ENCODE results near the gene CD19.
"Not testable (repeated sequence)": the region's sequence is repeated elsewhere in the genome, so short reads cannot be mapped to it uniquely, and the experiment has no call there.

Gene CD19

DNA sequence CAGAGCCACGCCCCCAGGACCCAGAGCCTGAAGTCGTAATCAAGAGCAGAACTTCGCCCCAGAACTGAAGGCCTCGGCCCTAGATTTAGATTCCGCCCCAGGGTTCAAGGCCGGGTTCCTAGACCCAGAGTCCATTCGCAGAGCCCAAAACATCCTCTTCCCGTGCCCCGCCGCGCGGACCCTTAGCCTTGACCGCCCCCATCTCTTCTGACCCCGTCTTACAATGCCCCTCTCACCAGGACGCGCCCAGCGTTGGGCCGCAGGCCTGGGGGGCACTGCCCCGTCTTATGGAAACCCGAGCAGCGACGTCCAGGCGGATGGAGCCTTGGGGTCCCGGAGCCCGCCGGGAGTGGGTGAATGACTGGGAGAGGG lies 5.0 kb downstream of the CD19 start:
- no peak for DNase-seq (ENCODE audit: low read depth)

- DNase-seq (ENCODE audit: low read depth), result no peak
Observed at GRCh38 chr16:28937222-28937876, 5.6 kb downstream of the CD19 start.

GRCh38 chr16:28938721-28939120 lies 7.0 kb downstream of the CD19 start:
- no peak for DNase-seq (ENCODE audit: low read depth)

DNA sequence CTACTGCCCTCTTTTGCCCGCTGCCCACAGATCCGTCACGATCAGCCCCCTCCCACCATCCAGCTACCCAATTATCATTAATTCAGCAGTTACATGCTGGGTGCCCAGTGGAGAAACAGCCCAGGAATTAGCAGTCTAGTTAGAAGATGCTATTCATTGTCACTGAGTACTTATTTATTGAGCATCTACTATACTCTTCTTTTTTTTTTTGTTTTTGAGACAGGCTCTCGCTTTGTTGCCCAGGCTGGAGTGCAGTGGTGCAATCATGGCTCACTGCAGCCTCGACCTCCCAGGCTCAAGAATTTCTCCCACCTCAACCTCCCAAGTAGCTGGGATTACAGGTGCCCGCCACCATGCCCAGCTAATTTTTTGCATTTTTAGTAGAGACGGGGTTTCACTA lies 8.1 kb downstream of the CD19 start:
- not testable (repeated sequence) for DNase-seq (ENCODE audit: low read depth)

- no peak for DNase-seq (ENCODE audit: low read depth)
Observed at GRCh38 chr16:28943281-28943680, 11.5 kb downstream of the CD19 start.

- DNase-seq (ENCODE audit: low read depth), result no peak
Observed at GRCh38 chr16:28946681-28947080, 14.9 kb downstream of the CD19 start.

- peak; percentile 100 for DNase-seq (ENCODE audit: low read depth)
Observed at GRCh38 chr16:28950648-28951409, 19.1 kb downstream of the CD19 start, which contains the start of gene NFATC2IP. TSS of gene NFATC2IP (plus strand) at chr16:28950937. CDS start at chr16:28951012, 75 bp downstream.

- DNase-seq (ENCODE audit: low read depth), result no peak
Observed at GRCh38 chr16:28951410-28951943, 19.7 kb downstream of the CD19 start.

DNA sequence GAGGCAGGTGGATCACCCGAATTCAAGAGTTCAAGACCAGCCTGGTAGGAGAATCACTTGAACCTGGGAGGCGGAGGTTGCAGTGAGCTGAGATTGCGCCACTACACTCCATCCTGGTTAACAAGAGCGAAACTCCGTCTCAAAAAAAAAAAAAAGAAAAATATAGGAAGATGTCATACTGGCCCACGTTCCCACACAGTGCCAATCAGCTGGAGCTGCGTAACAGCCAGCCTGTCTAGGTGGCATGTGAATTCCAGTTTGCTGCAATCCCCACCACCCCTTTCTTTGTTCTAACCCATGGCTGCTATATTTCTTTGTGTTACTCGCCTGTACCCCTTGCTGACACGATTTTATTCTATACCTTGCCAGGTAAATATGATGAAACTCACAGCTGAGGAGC lies 26.4 kb downstream of the CD19 start:
- no peak for DNase-seq (ENCODE audit: low read depth)

GRCh38 chr16:28958836-28959235 lies 27.1 kb downstream of the CD19 start:
- DNase-seq (ENCODE audit: low read depth), result no peak

DNA sequence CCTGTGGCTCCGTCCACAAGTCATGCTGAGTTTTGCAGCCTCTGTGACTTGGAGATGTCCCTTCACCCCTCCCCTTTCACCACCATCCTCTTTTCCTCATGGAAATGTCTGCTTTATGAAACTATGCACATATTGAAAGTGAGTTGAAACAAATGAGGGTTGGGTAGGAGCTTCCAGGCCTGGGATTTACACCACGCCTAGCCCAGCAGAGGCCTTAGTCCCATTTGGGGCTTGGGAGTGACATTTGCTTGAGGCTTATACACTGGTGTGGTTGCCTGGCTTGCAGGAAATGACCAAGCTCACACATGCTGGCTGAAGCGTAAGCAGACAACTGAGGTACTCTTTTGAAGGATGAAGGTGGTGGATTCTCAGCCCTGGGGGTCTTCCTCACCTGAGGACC lies 32.3 kb downstream of the CD19 start:
- DNase-seq (ENCODE audit: low read depth), result no peak

DNA sequence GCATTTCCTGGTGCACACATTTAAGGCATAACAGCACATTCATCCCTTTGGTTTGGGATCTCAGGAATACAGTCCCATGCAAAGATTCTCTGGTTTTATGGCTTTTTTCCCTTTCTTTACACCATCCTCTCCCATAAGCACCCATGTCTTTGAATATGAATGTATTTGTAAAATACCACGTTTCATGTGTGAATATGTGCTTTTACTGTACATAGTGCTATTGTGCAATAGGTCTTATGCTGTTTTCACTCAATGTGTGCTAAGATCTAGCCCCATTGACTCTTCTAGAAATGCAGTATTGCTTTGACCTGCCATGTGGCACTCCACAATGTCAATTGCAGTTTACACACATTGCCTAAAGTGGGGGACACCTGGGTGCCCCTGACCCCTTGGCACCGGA lies 32.7 kb downstream of the CD19 start:
- DNase-seq (ENCODE audit: low read depth), result no peak

DNA sequence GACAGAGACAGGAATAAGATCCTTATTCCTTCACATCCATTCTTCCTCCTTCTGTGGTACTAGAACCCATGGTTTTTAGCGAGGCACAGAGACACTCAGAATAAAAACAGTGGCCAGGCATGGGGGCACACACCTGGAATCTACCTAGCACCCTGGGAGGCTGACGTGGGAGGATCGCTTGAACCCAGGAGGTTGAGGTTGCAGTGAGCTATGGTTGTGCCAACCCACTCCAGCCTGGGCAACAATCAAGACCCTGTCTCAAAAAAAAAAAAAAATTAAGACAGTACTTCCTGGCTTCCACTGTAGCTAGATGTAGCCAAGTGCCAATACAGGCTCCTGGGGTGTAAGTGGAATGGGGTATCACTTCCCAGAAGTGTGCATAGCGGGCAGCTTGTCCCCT lies 35.4 kb downstream of the CD19 start:
- DNase-seq (ENCODE audit: low read depth), result no peak

DNA sequence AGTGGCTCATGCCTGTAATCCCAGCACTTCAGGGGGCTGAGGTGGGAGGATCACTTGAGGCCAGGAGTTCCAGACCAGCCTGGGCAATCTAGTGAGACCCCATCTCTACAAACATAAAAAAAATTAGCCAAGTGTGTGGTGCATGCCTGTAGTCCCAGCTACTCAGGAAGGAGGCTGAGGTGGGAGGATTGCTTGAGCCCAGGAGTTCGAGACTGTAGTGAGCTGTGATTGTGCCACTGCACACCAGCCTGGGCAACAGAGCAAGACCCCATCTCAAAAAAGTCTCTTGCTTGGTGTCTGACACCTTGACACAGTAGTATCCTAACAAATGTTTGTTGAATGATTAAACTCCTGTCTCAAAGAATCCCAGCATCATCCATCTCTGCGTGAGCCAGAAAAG lies 37.9 kb downstream of the CD19 start:
- not testable (repeated sequence) for DNase-seq (ENCODE audit: low read depth)

DNA sequence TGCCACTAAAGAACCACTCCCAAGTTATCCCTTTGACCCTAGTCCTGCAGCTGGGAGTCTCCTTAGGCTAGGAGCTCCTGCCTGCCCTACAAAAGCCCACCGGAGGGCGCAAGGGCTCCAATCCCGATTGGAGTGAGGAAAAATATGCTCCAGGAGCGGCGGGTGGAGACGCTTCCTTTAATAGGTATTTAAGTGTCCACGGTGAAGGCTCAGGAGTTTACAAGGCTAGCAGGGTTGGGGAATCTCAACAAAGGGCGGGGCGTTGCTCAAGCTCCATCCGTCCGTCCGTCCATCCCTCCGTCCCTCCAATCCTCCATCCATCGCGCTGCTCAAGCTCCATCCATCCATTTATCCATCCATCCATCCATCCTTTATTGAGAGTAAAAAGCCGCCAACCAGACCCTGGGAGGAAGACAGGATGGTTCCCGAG lies 42.3 kb downstream of the CD19 start:
- no peak for DNase-seq (ENCODE audit: low read depth)

GRCh38 chr16:28974437-28975157 lies 42.8 kb downstream of the CD19 start, which contains the start of gene SPNS1:
TSS of gene SPNS1 (plus strand) at chr16:28974778. CDS start at chr16:28975152, 374 bp downstream.
- peak; percentile 87 for DNase-seq (ENCODE audit: low read depth)

DNA sequence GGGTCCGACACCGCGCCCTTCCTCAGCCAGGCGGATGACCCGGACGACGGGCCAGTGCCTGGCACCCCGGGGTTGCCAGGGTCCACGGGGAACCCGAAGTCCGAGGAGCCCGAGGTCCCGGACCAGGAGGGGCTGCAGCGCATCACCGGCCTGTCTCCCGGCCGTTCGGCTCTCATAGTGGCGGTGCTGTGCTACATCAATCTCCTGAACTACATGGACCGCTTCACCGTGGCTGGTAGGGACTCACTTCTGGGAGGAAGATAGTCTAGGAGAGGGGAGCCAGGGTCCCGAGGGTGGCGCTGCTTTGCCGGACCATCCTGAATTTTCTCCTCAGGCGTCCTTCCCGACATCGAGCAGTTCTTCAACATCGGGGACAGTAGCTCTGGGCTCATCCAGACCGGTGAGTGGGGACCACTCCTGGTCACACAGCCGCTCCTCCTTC lies 43.4 kb downstream of the CD19 start:
- DNase-seq (ENCODE audit: low read depth), result no peak

DNA sequence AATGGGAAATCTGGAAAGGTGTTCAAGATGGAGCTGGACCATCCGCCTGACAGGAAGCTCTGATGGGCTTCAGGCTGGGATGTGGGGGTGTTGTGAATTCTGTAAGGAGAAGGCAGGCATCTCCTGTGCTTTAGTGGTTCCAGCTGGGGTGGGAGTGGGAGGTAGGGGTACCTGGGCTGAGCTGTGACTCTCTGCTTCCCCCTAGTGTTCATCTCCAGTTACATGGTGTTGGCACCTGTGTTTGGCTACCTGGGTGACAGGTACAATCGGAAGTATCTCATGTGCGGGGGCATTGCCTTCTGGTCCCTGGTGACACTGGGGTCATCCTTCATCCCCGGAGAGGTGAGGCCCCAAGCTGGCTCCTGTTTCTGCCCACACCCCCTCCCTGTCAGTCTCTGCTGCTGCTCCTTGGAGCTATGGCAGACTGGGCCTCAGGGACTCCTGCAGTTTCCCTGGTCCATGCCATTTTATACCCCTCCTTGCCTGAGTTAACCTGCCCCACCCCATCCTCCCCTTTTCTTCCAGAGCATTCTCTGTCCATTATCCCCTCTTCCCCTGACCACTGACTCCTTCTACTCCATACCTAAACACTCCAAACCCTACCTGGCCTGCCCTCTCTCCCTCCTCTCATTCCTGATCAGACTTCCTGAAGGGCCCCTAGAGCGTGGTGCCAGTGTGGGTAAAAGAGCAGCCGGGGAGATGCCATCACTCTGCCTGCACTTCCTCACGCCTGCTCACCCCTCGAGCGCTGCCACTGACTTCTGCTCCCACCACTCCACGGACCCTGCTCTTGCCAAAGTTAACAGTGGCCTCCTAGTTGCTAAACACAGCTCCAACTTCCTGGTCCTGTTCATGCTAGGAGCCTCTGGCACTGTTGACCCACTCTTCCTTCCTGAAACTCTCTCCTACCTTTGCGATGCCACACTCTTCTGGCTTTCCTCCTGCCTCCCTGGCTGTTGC lies 46.2 kb downstream of the CD19 start:
- no peak for DNase-seq (ENCODE audit: low read depth)

- not testable (repeated sequence) for DNase-seq (ENCODE audit: low read depth)
Observed at GRCh38 chr16:28980330-28980729, 48.6 kb downstream of the CD19 start.

GRCh38 chr16:28980929-28981328 lies 49.2 kb downstream of the CD19 start:
- DNase-seq (ENCODE audit: low read depth), result no peak

DNA sequence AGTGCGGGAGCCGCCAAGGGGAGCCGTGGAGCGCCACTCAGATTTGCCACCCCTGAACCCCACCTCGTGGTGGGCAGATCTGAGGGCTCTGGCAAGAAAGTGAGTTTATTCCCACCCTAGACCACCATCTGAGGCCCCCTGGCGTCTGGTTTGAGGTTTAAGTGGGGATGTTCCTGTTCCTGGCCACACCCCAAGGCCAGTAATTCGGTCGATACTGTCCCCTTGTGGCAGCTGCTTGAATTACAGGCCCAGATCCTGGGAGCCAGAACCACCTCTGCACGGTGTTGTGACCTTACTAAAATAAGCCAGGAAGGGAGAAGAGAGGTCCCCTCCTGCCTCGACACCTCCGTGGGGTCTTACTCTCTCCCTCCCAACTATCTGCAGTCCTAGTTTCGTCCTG lies 49.7 kb downstream of the CD19 start:
- no peak for DNase-seq (ENCODE audit: low read depth)

Data from stimulated activated CD8-positive, alpha-beta memory T cell treated with anti-CD3 and anti-CD28 coated beads, Interleukin-15, amount 100 ng/mL, for 1 hour (primary cell).